H1 (cell line): ENCODE data around the gene KYNU.

Source experiments
- CTCF ChIP-seq, 3 experiments: IDR thresholded peaks; 1 replicate in 2 of 3; 2 replicates in 1 of 3; pipeline versions ENCODE4 v1.5.1 to v1.6.1; 2011; ENCODE audit warnings: low read length in 3 of 3, mild to moderate bottlenecking in 3 of 3, inconsistent platforms in 2 of 3, low read depth in 1 of 3, moderate library complexity in 1 of 3; ENCODE audit not compliant: insufficient read depth in 1 of 3; ENCODE audit errors: control extremely low read depth in 1 of 3
- POLR2A ChIP-seq, 2 experiments: IDR thresholded peaks; 1 replicate in 1 of 2; 2 replicates in 1 of 2; pipeline ENCODE4 v1.6.1; 2011; ENCODE audit warnings: low read depth in 2 of 2, low read length in 2 of 2, mild to moderate bottlenecking in 2 of 2; ENCODE audit errors: control extremely low read depth in 1 of 2
- RFX5 ChIP-seq: IDR thresholded peaks from 2 replicates; pipeline ENCODE4 v1.6.1; 2011; ENCODE audit warnings: low read depth, low read length, improper control_type of control experiment, borderline replicate concordance
- SP2 ChIP-seq: IDR thresholded peaks from 2 replicates; pipeline ENCODE4 v1.6.1; 2012; ENCODE audit warnings: mild to moderate bottlenecking, low read length, inconsistent platforms
- TF ChIP-seq, protein P1 (sequence below): IDR thresholded peaks from 2 replicates; pipeline ENCODE4 v1.6.1; 2011; ENCODE audit warnings: low read length, improper control_type of control experiment

GRCh38 chr2:142937347-142937746 lies 59.9 kb downstream of the KYNU start:
- TF ChIP-seq SP2 (no peak), CTCF (IDR thresholded peaks at IDR 0.05; ENCODE audit: control extremely low read depth in 1 of 3, insufficient read depth in 1 of 3, low read depth in 1 of 3, low read length in 3 of 3) (no peak), POLR2A (IDR thresholded peaks at IDR 0.05; ENCODE audit: control extremely low read depth in 1 of 2, low read depth in 2 of 2, low read length in 2 of 2) (no peak), RFX5 (no peak)
- TF ChIP-seq, protein P1, sequence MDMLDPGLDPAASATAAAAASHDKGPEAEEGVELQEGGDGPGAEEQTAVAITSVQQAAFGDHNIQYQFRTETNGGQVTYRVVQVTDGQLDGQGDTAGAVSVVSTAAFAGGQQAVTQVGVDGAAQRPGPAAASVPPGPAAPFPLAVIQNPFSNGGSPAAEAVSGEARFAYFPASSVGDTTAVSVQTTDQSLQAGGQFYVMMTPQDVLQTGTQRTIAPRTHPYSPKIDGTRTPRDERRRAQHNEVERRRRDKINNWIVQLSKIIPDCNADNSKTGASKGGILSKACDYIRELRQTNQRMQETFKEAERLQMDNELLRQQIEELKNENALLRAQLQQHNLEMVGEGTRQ, result no peak
